GM18868 (cell line): ENCODE data around the gene TM9SF4.
"Not testable (repeated sequence)": the region's sequence is repeated elsewhere in the genome, so short reads cannot be mapped to it uniquely, and the experiment has no call there.

ENCODE experiments used
- ATAC-seq: cut with Tn5 transposase; IDR thresholded peaks from one replicate; pipeline ENCODE4 v1.9.1; 2021; ENCODE audit warnings: mild to moderate bottlenecking, moderate library complexity; ENCODE audit not compliant: unreplicated experiment

The TM9SF4 gene

GRCh38 chr20:32153771-32154170 is 44.3 kb downstream of the TM9SF4 start:
- no peak for ATAC-seq

- no peak for ATAC-seq
Observed at GRCh38 chr20:32155017-32155981, 45.8 kb downstream of the TM9SF4 start.

- no peak for ATAC-seq
Observed at GRCh38 chr20:32157611-32158010, 48.1 kb downstream of the TM9SF4 start.

GRCh38 chr20:32158351-32158750 is 48.8 kb downstream of the TM9SF4 start:
- no peak for ATAC-seq

GRCh38 chr20:32158943-32159660 is 49.6 kb downstream of the TM9SF4 start:
- no peak for ATAC-seq

GRCh38 chr20:32159766-32160221 is 50.3 kb downstream of the TM9SF4 start:
- ATAC-seq, result no peak

- ATAC-seq, result no peak
Observed at GRCh38 chr20:32160341-32160740, 50.8 kb downstream of the TM9SF4 start.

GRCh38 chr20:32162351-32162750 is 52.8 kb downstream of the TM9SF4 start:
- ATAC-seq, result no peak

- no peak for ATAC-seq
Observed at GRCh38 chr20:32163951-32164350, 54.4 kb downstream of the TM9SF4 start.

- no peak for ATAC-seq
Observed at GRCh38 chr20:32164984-32165735, 55.6 kb downstream of the TM9SF4 start.

GRCh38 chr20:32165836-32166545 is 56.5 kb downstream of the TM9SF4 start:
- no peak for ATAC-seq

GRCh38 chr20:32167552-32167951 is 58.0 kb downstream of the TM9SF4 start:
- ATAC-seq, result no peak

GRCh38 chr20:32168184-32168910 is 58.8 kb downstream of the TM9SF4 start:
- no peak for ATAC-seq

GRCh38 chr20:32177696-32178095 is 68.2 kb downstream of the TM9SF4 start:
- not testable (repeated sequence) for ATAC-seq

GRCh38 chr20:32179515-32179914 is 70.0 kb downstream of the TM9SF4 start:
- ATAC-seq, result no peak

GRCh38 chr20:32179934-32180333 is 70.4 kb downstream of the TM9SF4 start:
- ATAC-seq, result no peak

GRCh38 chr20:32181606-32182005 is 72.1 kb downstream of the TM9SF4 start:
- ATAC-seq, result no peak

- no peak for ATAC-seq
Observed at GRCh38 chr20:32183947-32184635, 74.6 kb downstream of the TM9SF4 start.

- no peak for ATAC-seq
Observed at GRCh38 chr20:32184961-32185603, 75.6 kb downstream of the TM9SF4 start.
